ENCODE measurements around the gene TTC12. TPM values are rescaled to one million over a fixed set of nuclear protein-coding genes. Genes with fewer than 3 reads are reported as not detected.

Gene TTC12
- total and polyA plus RNA-seq, 2 donors (not counting 1 experiment from before 2014, with no cell fraction given) = 9.0 to 47.3 TPM

DNA sequence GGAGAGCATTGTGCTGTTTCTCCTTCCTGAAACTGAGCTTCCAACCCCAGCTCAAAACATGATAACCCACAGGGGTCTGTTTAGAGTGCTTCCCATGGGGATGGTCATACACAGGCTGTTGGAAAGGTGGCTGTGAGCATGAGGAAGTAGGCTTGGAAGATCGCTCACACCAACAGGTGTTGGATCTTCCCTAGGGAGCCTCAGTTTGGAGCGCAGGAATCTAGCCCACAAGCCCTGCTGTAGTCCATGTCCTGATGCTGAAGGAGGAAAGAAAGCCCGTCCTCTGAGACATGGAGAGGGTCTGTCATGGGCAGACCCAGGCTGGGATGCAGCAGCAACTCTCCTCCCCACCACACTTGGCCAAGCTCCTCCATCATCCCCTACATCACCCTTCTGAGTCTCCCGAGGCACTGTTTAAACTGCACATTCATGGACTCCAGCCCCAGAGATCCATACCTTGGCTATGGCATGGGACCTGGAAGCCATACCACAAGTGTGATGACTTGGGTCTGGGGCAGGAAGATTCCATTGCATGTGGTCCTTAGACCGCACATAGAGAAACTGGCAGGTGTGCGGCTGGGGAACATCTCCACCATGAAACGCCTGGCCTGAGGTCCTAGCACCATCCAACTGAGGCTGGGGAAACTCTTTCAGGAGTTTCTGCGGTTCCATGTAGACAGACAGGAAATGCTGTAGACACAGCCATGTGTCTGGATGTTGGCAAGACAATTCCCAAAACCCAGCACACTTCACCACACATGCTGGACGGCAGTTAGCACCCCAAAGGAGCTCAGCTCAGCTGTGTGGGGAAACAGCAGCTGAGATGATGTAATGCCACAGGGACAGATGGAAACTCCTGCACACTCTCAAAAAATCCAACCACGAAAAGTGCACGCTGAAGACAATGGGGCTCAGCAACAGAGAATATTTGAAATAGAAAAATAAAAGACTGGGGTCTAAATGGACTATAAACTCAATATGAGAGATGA, 27.6 kb upstream of the TTC12 start:
- CTCF ChIA-PET = interaction anchor here (7.8 kb wide), 1 partner anchor 700 kb away, joined by 122 read pairs; no protein-coding TSS in a partner anchor

More for the DNA sequence above, 27.6 kb upstream of the TTC12 start:
- intact Hi-C loops (cut with micrococcal nuclease) = no loop called here
- no peak overlapping the region for H3K4me2 ChIP-seq (replicated peaks; ENCODE audit: low read depth, low read length, poor library complexity, severe bottlenecking)
- Mint-ChIP-seq H3K4me3 (no peak overlapping the region), H3K27ac (no peak overlapping the region), H3K27me3 (peaks cover 8% of the 10 kb centered on the region), H3K9me3 (ENCODE audit: insufficient read depth) (no peaks in the 10 kb centered on the region), H3K4me1 (peaks cover 4% of the 10 kb centered on the region)
- WGBS (ENCODE audit: insufficient coverage) = 96% methylated on average over 6 of the region's 11 CpGs
- DNase-seq = no peak
- H2AFZ ChIP-seq (ENCODE audit: insufficient read depth, low read depth, low read length, poor library complexity, severe bottlenecking) = no peak overlapping the region
- H3K9ac ChIP-seq (ENCODE audit: low read length) = no peak overlapping the region
- ATAC-seq (ENCODE audit: low read depth) = no peak
- peaks cover 0 to 5% of the 10 kb centered on the region in 2 donors for H3K4me1 ChIP-seq (ENCODE audit: control insufficient read depth in 2 of 2, insufficient read depth in 2 of 2, low read length in 2 of 2)
- no peak overlapping the region for H3K4me3 ChIP-seq (ENCODE audit: control extremely low read depth in 1 of 5, extremely low read depth in 1 of 5, insufficient read depth in 1 of 5, low read depth in 2 of 5, low read length in 4 of 5)
- H3K27ac ChIP-seq (ENCODE audit: low read length in 2 of 2) = no peak overlapping the region
- POLR2A ChIA-PET = no interaction called here
- no peak for TF ChIP-seq EZH2 (IDR thresholded peaks at IDR 0.05; ENCODE audit: borderline replicate concordance, insufficient read depth, low read depth, low read length, poor library complexity, severe bottlenecking)
- TF ChIP-seq, protein P1, sequence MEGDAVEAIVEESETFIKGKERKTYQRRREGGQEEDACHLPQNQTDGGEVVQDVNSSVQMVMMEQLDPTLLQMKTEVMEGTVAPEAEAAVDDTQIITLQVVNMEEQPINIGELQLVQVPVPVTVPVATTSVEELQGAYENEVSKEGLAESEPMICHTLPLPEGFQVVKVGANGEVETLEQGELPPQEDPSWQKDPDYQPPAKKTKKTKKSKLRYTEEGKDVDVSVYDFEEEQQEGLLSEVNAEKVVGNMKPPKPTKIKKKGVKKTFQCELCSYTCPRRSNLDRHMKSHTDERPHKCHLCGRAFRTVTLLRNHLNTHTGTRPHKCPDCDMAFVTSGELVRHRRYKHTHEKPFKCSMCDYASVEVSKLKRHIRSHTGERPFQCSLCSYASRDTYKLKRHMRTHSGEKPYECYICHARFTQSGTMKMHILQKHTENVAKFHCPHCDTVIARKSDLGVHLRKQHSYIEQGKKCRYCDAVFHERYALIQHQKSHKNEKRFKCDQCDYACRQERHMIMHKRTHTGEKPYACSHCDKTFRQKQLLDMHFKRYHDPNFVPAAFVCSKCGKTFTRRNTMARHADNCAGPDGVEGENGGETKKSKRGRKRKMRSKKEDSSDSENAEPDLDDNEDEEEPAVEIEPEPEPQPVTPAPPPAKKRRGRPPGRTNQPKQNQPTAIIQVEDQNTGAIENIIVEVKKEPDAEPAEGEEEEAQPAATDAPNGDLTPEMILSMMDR (IDR thresholded peaks at IDR 0.05) = no peak
- no peaks in the 10 kb centered on the region for H3K36me3 ChIP-seq (replicated peaks in 1 of 2; ENCODE audit: control extremely low read depth in 1 of 2, control insufficient read depth in 1 of 2, extremely low read depth in 1 of 2, insufficient read depth in 2 of 2, low read length in 1 of 2)
- no peaks in the 10 kb centered on the region for H3K9me3 ChIP-seq (ENCODE audit: control extremely low read depth in 1 of 3, control insufficient read depth in 2 of 3, insufficient read depth in 1 of 3, low read length in 2 of 3)
- peaks cover 0 to 3% (median 0%) of the 10 kb centered on the region in 4 experiments for H3K27me3 ChIP-seq (replicated peaks in 1 of 4; ENCODE audit: control extremely low read depth in 1 of 4, control insufficient read depth in 3 of 4, insufficient read depth in 4 of 4, low read length in 3 of 4)
- no peaks in the 10 kb centered on the region for H3K79me2 ChIP-seq (ENCODE audit: control insufficient read depth, insufficient read depth, low read length)
- H4K20me1 ChIP-seq (ENCODE audit: control insufficient read depth, insufficient read depth, low read length, poor library complexity, severe bottlenecking) = no peaks in the 10 kb centered on the region

Data from B cell (primary cell).